Heart left ventricle (tissue), 16 donors: Measurements from ENCODE around the gene SMC1B. TPM values are rescaled to one million over a fixed set of nuclear protein-coding genes. Genes with fewer than 3 reads are reported as not detected.

Experiments
- ATAC-seq, 4 donors: fragments of 200-7000 bp; cut with Tn5 transposase; one replicate each; pipeline ENCODE4 v1.9.1; 2020 to 2022; ENCODE audit warnings: moderate library complexity in 4 of 4, mild to moderate bottlenecking in 3 of 4, moderate number of reproducible peaks in 1 of 4
- DNase-seq, 5 donors: peaks; one replicate each; pipeline ENCODE4 v3.0.0-alpha.2; 2020
- H3K27ac ChIP-seq, 12 donors: fragments of 200-600 bp; sonication (generic) in 4 of 12; one replicate each; pipeline versions ENCODE4 v1.5.0 to v1.8.0; 2016 to 2022; ENCODE audit warnings: mild to moderate bottlenecking in 2 of 12
- H3K27me3 ChIP-seq, 9 donors: fragments of 200-600 bp; sonication (generic) in 2 of 9; one replicate each; pipeline versions ENCODE4 v1.5.1 to v1.8.0; 2016 to 2022; ENCODE audit warnings: mild to moderate bottlenecking in 3 of 9
- H3K36me3 ChIP-seq, 9 donors: fragments of 200-600 bp; sonication (generic) in 2 of 9; one replicate each; pipeline versions ENCODE4 v1.5.0 to v1.8.0; 2018 to 2022; ENCODE audit warnings: mild to moderate bottlenecking in 2 of 9
- H3K4me1 ChIP-seq, 12 donors: fragments of 200-600 bp; sonication (generic) in 4 of 12; one replicate each; pipeline versions ENCODE4 v1.5.0 to v1.8.0; 2016 to 2022; ENCODE audit warnings: mild to moderate bottlenecking in 3 of 12
- H3K4me3 ChIP-seq, 12 donors: fragments of 200-600 bp; sonication (generic) in 4 of 12; one replicate each; pipeline versions ENCODE4 v1.5.0 to v1.8.0; 2017 to 2022; ENCODE audit warnings: mild to moderate bottlenecking in 9 of 12, moderate library complexity in 4 of 12
- H3K9me3 ChIP-seq, 12 donors: fragments of 200-600 bp; sonication (generic) in 4 of 12; one replicate each; pipeline versions ENCODE4 v1.5.0 to v1.8.0; 2016 to 2022; ENCODE audit warnings: mild to moderate bottlenecking in 1 of 12
- CTCF ChIP-seq, 12 donors: fragments of 200-600 bp; sonication (generic) in 4 of 12; IDR thresholded peaks; one replicate each; pipeline versions ENCODE4 v1.5.0 to v1.8.0; 2018 to 2022; ENCODE audit warnings: antibody characterized with exemption in 12 of 12, mild to moderate bottlenecking in 5 of 12
- POLR2A ChIP-seq, 2 donors: fragments of 450-650 bp; IDR thresholded peaks; one replicate each; pipeline ENCODE4 v1.6.1; 2017; ENCODE audit warnings: antibody characterized with exemption in 2 of 2, mild to moderate bottlenecking in 2 of 2, moderate library complexity in 2 of 2
- WGBS, 4 donors: extraction: QIAGEN DNeasy Blood & Tissue Kit in 2 of 4; methylation state at CpG; one replicate each; pipeline versions ENCODE4 v1.1.5 to v1.1.7; 2013 to 2018; 5-methylcytosine and 5-hydroxymethylcytosine counted together
- intact Hi-C, 10 donors: fragments of 100-400 bp; cut with DNase I; formaldehyde crosslinking; loops; one replicate each; pipeline versions ENCODE4 v1.11.1 to v1.14.2; 2022
- polyA plus RNA-seq, 2 donors: library from polyadenylated mRNA; stranded (reverse); fragments of 200-250 nt; gene quantifications; one replicate each; pipeline ENCODE4 v1.2.3, GENCODE V29; 2013
- total RNA-seq, 9 donors: library from RNA; depleted of rRNA in 2 of 9; stranded (reverse); fragments of >200 nt in 2 of 9; fragmentation: NEBNext Ultra II Directional in 3 of 9; extraction: Animal tissue kit (Norgen Biotek cat#: 25700) in 3 of 9; gene quantifications; one replicate each; pipeline versions ENCODE4 v1.1.0 to v1.2.4, GENCODE V29; 2016 to 2023
- donor health status: ischemic (EF 13 %, LVEDD 7.1; RV severe dilation, severe dysfunction).
- donor health status: healthy with polysubstance abuse.
- donor health status: DM: no; HTN: yes; CAD: no.
- donor health status: DM: no; HTN: no; CAD: no.
- donor health status: ischemic (EF 25% LVEDD 6.9; RV normal size, moderate dysfunction).
- donor health status: ischemic (EF 25% LVEDD 5.7; RV mildly dilated, moderate dysfunction).
- donor health status: healthy.
- donor health status: DM: yes; HTN: yes; CAD: no.
- donor health status: ischemic (EF 35%, LVEDD 5.7; RV mildly dilated, moderate dysfunction).
- donor health status: nonischemic (EF 11% LVEDD 7.7; RV severe dilation, severe dysfunction).
- donor health status: DM: yes; HTN: yes; CAD: no.
- donor health status: PGD.
- donor health status: ischemic (EF 29% LVEDD 5.4; RV normal size, mild dysfunction).
- donor health status: nonischemic (EF 23%, LVEDD 6.1; RV moderate dilation, normal function).

The SMC1B gene
- total and polyA plus RNA-seq, 11 donors = not detected

DNA sequence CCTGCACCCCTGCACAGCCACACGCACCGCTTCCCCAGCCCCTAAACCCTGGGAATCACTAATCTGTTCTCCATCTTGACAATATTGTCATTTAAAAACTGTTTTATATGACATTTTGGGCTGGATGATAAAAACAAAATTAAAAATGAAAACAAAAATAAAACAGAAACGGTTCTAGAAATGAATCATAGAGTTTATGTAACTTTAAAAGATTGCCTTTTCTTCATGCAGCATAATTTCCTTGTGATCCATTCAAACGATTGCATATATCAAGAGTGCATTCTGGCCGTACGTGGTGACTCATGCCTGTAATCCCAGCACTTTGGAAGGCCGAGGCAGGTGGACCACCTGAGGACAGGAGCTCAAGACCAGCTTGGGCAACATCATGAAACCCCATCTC, 110.2 kb downstream of the SMC1B start:
- 78 to 86% (median 81%) methylated on average over 7 of the region's 7 CpGs for WGBS, 4 donors

GRCh38 chr22:45302751-45303150, 110.6 kb downstream of the SMC1B start:
- Histone ChIP-seq H3K27ac (no peak overlapping the region), H3K4me1 (no peaks in the 10 kb centered on the region), H3K36me3 (no peaks in the 10 kb centered on the region), H3K9me3 (no peaks in the 10 kb centered on the region), H3K27me3 (no peaks in the 10 kb centered on the region), H3K4me3 (no peak overlapping the region)
- DNase-seq (no peak), ATAC-seq (no peak)
- TF ChIP-seq POLR2A (IDR thresholded peaks at IDR 0.05) = no peak
- TF ChIP-seq CTCF (IDR thresholded peaks at IDR 0.05) = no peak
- intact Hi-C loops = no loop called here
- WGBS, 4 donors = 77 to 84% (median 78%) methylated on average over 8 of the region's 8 CpGs

More for the DNA sequence above, 110.2 kb downstream of the SMC1B start:
- Histone ChIP-seq H3K9me3 (no peaks in the 10 kb centered on the region), H3K27me3 (no peaks in the 10 kb centered on the region), H3K4me3 (no peak overlapping the region), H3K27ac (no peak overlapping the region), H3K4me1 (no peaks in the 10 kb centered on the region), H3K36me3 (no peaks in the 10 kb centered on the region)
- intact Hi-C loops = no loop called here
- DNase-seq (no peak), ATAC-seq (no peak)
- TF ChIP-seq POLR2A (IDR thresholded peaks at IDR 0.05) (no peak), CTCF (IDR thresholded peaks at IDR 0.05) (no peak)

GRCh38 chr22:45298934-45299505, 114.4 kb downstream of the SMC1B start:
- no peaks in the 10 kb centered on the region for H3K36me3 ChIP-seq
- intact Hi-C loops = no loop called here
- H3K27me3 ChIP-seq = no peaks in the 10 kb centered on the region
- no peak for TF ChIP-seq CTCF (IDR thresholded peaks at IDR 0.05)
- no peak for TF ChIP-seq POLR2A (IDR thresholded peaks at IDR 0.05)
- H3K4me1 ChIP-seq = peaks cover 0 to 5% (median 0%) of the 10 kb centered on the region in 12 donors
- no peak for ATAC-seq
- H3K27ac ChIP-seq = no peak overlapping the region
- 62 to 68% (median 65%) methylated on average over 11 to 15 of the region's 15 CpGs for WGBS, 4 donors
- no peak overlapping the region for H3K4me3 ChIP-seq
- no peaks in the 10 kb centered on the region for H3K9me3 ChIP-seq
- no peak for DNase-seq

DNA sequence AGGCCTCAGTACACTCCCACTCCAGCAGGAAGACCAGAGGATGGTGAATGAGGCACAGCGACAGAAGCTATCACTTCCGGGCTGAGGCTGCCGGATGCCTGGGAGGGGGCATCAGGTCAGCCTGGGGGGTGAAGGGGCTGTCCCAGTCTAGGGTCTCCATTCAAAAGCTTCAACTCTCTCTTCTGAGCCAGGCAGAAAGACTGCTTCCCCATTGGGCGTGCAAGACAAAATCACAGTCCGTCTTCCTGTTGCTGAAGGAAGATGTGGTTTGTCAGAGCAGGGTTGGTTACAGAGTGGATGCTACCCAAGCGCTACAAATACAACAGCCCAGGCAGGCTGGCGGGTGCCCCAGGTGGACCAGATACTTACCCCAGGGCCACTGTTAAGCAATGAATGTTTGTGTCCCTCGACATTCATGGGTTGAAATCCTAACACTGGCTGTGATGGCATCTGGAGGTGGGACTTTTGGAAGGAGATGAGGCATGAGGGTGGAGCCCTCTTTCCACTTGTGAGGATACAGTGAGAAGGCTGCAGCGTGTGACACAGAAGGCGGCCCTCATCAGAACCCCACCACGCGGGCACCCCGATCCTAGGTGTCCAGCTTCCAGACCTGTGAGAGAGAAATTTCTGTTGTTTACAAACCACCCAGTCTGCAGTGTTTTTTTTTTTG, 116.6 kb downstream of the SMC1B start:
- TF ChIP-seq POLR2A (IDR thresholded peaks at IDR 0.05) = no peak
- no peak for TF ChIP-seq CTCF (IDR thresholded peaks at IDR 0.05)
- no peak for ATAC-seq
- Histone ChIP-seq H3K4me3 (no peak overlapping the region), H3K36me3 (no peaks in the 10 kb centered on the region), H3K27me3 (no peaks in the 10 kb centered on the region), H3K4me1 (peaks cover 0 to 17% (median 0%) of the 10 kb centered on the region in 12 donors), H3K9me3 (no peaks in the 10 kb centered on the region), H3K27ac (peak overlapping the region in 1 of 12 donors; percentile 66)
- intact Hi-C loops = no loop called here
- 57 to 87% (median 74%) methylated on average over 11 to 13 of the region's 13 CpGs for WGBS, 4 donors
- no peak for DNase-seq
